HG03520 (cell line): ENCODE data around the gene ADPRM.
A peak's percentile ranks its signal among the peaks of the same experiment; 100 is the strongest.
"Not testable (repeated sequence)": the region's sequence is repeated elsewhere in the genome, so short reads cannot be mapped to it uniquely, and the experiment has no call there.

Experiments
- ATAC-seq: cut with Tn5 transposase; IDR thresholded peaks from one replicate; pipeline ENCODE4 v1.9.1; 2021; ENCODE audit warnings: mild to moderate bottlenecking, moderate library complexity; ENCODE audit not compliant: unreplicated experiment

Gene ADPRM, protein sequence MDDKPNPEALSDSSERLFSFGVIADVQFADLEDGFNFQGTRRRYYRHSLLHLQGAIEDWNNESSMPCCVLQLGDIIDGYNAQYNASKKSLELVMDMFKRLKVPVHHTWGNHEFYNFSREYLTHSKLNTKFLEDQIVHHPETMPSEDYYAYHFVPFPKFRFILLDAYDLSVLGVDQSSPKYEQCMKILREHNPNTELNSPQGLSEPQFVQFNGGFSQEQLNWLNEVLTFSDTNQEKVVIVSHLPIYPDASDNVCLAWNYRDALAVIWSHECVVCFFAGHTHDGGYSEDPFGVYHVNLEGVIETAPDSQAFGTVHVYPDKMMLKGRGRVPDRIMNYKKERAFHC

DNA sequence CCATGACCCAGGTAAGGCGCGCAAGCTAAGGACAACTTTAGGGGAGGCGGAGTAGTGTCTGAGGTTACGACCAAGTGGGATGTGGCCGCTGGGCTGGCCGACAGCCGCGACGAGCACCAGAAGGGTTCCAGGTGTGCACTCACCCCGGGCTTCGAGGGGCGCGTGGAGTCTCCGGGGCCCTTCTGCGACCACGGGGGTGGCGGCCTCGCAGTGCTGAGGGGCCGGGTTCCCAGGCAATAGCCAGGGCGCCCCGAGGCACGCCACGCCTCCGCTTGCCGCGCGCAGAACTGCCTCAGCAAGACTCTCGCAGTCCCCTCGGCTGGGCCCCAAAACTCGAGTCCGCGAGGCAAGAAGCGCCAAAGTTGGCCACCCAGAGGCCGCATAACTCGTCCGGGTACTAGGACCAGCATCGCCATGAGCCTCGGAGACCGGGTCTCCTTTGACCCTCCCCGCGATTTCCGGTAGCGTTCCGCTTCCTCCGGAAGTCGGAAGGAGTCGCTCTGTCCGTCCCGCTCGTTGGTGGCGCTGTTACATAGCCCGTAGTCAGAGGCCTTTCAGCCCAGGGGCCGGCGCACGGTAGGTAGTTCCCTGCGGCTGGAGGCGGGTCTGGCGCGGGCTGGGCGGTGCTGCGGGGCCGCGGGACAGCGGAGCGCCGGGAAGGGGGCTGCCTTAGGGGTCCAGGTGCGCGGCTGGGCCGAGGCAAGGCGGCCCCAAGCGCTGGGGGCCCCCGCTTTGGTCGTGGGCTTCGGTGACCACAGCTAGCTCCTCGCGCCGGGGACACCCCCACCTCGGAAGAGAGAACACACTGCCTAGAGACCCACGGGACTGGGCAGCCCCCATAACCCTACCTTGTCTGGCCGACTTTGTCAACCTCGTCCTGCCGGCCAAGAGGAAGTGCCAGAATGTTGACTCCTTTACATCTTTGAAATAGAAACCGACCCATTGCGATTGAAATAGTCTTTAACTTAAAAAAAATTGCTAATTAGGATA lies at the start of gene ADPRM, which contains the start of gene SCO1:
TSS of gene ADPRM (plus strand) at position 503 of the 990 bp plus-strand sequence. CDS start 7,333 bp downstream, outside the sequence.
TSS of gene SCO1 (minus strand) at position 442 of the 990 bp plus-strand sequence. CDS start at position 416, 26 bp downstream.
- peak; percentile 95 for ATAC-seq

DNA sequence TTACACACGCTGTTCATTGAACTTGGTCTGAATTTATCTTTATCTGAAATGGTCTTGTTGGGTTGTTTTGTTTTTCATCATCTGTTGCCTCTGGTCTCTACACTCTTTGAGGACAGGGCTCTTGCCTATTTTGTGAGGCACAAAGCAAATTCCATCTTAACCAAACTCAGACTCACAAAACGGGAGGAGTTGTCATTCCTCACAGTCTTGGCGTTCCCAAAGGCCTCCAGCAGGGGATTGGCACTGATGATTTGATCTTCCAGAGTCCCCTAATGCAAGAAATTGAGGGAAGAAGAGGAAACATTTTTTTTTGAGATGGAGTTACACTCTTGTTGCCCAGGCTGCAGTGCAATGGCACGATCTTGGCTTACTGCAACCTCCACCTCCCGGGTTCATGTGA lies 49.0 kb upstream of the ADPRM start:
- no peak for ATAC-seq

DNA sequence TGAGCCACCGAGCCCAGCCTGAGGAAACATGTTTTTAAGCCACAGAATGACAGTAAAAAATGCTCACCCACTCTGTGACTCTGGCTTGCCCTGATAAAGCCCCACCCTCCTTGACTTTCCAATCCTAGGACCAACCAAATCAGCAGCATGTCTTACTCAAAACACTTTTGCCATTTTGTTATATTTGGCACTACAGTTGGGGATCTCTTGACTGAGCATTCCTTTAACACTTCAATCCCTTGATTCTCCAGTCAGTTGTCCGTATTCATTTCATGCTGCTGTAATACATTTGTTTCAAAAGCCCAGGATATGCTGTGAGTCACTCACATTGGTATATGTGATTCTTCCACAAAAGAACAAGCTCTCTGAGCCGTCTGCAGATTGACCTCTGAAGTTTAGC lies 48.4 kb upstream of the ADPRM start:
- ATAC-seq: no peak

DNA sequence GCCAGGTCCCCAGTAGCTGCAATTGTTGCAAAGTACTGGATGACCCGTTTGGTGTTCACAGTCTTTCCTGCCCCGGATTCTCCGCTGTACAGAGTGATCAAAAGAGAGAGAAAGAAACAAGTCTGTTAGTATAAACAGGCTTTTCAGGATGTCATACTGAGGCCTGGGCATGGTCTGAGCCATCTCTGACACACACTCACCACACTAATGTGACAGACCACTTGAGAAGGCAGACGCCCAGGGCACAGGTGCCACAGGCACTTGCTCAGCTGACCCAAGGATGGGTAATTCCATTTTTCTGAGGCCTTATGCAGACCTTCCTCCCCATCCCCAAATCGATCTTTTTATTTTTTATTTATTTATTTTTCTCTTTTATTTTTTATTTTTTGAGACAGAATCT lies 47.8 kb upstream of the ADPRM start:
- ATAC-seq: no peak

DNA sequence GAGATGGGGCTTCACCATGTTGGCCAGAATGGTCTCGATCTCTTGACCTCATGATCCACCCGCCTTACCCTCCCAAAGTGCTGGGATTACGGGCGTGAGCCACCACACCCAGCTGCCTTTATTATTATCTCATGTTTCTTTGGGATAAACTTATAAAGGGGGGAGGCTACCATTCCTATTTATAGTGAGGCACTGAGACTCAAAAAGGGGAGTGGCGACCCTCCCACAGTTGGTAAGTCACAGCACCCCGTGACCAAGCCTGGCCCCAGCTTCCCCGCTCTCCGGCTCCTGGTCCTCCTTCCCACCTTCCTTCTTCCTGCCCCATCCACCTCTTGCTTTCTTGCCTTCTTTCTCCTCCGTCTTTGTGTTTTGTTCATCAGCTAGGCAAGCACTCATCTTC lies 45.5 kb upstream of the ADPRM start:
- ATAC-seq: no peak

DNA sequence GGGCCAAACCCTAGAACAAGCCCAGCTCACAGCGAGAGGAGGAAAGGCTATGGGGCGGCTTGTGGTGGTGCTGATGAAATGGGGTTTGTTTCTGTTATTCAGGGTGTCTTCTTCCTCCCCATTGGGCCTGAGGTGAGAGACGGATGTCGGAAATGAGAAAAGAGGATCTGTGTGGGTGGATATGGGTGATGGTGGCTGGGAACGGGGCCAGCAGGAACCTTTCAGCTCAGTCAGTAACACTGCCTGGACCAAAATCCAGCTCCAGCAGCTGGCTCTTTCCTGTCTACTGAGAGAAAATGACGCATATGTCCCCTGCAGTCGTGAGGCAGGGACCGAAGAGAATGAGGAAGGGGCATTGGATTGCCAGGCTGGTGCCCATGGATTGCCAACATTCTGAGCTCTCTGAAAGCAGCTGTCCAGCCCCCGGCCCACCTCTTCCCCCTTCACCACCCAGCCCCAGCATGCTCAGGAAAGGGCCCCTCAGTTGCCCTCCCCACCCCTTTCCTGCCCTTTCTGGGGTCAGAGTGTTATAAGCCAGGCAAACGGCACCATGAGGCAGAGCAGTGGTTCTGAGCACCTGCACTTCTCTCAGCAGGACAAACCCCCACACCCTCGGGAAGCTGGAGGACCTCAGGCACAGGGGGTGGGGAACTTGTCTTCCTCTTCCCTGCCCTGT lies 44.3 kb upstream of the ADPRM start:
- no peak for ATAC-seq

DNA sequence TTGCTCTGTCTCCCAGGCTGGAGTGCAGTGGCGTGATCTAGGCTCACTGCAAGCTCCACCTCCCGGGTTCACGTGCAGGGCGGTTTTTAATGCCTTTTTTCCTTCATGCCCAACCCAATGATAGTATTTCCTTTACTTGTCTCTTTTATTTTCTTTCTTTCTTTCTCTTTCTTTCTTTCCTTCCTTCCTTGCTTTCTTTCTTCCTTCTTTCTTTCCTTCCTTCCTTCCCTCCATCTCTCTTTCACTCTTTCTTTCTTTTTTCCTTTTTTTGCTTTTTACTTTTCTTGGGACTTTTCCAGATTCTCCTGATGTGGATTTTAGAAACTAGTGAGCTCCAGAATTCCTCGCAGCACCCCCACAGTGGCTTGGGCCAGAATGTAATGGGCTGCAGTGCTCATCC lies 43.4 kb upstream of the ADPRM start:
- no peak for ATAC-seq

DNA sequence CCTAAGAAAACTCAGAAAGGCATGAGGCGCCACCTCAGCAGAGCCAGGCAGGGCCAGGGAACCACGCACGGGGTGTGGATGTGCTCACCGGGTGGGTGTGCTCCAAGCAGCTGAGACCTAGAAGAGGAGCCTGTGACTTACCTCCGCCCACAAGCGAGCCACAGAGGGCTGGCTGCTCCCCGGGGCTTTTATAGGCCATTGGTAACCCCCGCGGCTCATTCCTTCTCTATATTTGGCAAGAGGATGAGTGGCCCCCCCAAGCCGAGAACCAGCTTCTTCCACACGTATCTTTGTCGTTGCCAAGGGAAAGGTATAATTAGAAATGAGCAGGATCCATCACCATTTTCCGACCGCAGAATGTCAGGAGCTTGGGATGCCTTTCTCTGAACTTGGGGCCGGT lies 40.2 kb upstream of the ADPRM start, which contains the start of gene MYH3:
TSS of gene MYH3 (minus strand) at position 162 of the 400 bp plus-strand sequence. CDS start 2,245 bp downstream, outside the sequence.
- no peak for ATAC-seq

DNA sequence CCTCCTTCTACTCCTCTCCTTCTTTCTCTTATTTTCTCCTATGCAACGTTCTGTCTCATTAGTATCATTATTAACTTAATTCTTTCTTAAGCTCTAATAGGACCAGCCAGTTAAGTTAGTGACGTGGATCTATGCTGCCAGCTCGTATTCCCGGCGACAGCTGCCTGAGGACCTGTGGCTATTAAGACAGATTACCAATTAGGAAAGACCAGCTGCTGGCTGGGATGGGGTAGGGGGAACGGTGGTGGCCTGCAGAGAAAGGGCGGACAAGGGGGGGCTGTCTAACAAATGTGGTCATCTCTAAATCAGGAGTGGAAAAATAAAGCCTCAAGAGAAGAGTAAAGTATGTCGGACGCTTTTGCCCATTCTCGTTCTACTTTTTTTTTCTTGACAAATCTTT lies 39.5 kb upstream of the ADPRM start:
- no peak for ATAC-seq

DNA sequence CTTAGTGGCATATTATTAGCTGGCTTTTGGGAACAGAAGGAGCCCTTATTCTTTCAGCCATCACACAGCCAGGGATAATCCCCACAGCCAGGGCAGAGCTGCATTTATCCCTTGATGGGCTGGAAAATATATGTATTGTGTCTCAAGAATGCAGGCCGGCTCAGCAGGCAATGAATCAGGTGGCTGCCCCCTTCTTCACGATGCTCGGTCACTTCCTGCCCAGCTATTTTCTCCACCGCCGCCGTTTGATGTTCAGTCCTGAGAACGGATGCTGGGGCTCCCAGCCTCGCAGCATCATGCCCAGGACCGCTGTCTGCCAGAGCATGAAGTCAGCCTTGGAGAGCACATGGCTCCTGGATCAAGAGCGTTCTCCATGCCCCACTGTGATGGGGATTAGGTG lies 36.0 kb upstream of the ADPRM start:
- no peak for ATAC-seq

DNA sequence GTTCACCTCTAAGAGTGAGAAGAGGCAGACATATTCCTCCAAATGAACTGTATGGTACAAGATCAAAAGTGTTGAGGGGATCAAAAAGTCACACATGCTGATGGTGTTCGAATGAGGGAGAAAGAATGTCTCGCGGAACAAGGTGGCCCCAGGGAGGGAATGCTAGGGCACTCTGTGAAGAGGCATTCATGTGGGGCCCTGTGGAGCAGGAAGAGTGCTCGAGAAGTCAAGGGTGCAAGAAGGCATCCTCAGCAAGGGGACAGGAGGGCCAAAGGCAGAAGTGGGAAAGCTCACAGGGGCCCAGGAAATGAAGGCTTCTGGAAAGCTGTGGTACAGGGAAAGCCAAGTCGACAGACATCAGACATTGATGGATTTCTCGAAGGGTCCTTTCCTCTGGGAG lies 34.2 kb upstream of the ADPRM start:
- no peak for ATAC-seq

DNA sequence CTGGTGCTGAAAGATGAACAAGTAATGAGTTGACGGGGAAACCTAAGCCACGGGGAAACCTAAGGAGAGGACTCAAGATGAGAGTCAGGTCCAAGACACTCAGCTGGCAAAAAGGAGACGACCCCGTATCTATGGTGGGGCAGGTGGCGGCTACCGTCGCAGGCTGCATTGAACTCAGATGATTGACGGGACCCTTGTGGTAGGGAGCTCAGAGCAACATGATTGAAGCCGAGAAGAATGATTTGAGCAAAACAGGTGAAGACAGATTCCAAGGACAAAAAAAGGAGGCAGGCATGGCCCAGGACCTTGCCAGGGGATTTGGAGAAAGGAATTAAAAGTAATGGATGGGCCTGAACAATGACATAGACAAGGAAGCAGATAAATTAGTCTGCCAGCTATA lies 32.8 kb upstream of the ADPRM start:
- ATAC-seq: no peak

DNA sequence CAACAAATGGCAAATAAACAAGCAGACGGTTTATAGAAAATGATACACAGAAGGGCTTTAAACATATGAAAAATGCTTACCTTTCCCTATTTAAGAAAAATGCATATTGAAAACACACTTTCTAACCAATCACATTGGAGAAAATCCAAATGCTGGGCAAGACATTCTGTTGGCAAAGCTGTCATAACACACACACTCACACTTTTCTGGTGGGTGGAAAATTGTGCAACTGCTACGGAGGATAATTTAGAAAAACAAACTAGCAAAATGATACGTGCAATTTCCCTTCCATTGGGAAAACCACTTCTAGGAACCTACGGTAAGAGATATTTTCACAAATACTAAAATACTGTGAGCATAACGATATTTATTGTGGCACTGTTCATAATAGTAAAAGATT lies 30.5 kb upstream of the ADPRM start:
- no peak for ATAC-seq

DNA sequence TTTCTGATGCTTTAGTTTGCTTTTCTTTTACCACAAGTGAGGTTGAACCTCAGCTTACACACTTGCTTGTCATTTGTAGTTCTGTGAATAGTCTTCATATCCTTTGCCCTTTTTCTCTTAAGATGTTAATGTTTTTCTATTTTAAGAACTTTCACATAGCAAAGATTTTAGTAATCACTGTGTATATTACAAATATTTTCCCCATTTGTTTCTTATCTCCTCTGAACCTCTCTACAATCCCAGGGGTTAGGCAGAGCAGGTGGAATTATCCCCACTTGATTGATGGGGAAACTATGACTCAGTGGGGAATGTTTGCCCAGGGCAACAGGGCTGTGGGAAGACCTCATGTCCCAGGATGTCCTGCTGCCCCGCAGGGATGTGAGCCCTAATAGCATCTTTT lies 28.6 kb upstream of the ADPRM start:
- ATAC-seq: no peak

DNA sequence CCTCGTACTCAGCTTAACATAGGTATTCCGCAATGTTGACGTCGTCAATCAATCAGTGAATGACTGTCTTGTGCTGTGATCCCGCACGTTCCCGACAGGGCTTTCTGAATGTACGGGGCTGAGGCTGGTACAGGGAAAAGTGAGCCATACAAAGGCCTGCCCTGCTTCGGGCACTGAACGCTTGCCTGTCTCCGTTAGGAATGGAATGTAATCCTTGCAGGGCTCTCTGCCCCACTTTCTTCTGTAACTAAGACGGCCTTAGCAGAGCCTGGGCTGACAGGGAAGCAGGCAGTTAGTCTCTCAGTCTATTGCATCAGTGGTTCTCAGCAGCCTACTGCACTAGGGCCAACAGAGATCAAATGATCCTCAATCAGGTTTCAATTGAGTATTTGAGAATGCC lies 24.1 kb upstream of the ADPRM start:
- no peak for ATAC-seq

DNA sequence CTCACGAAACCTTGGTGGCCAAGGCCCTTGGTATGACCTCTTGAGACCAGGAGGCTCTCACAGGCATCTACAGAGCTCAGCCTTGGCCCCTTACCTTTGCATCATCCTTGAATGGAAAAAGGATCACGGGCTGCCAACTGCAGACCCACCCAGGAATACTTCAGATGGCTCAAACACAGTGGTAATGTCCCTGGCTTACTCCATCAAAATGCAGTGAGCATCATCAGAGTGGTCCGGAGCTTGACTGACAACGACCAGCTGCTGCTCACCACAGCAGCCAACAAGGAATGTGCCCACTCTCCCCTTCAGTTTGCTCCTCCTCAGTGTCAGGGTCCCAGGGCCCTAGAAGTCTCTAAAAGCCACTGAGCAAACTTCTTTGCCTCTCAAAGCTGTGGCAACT lies 22.7 kb upstream of the ADPRM start:
- ATAC-seq: no peak

DNA sequence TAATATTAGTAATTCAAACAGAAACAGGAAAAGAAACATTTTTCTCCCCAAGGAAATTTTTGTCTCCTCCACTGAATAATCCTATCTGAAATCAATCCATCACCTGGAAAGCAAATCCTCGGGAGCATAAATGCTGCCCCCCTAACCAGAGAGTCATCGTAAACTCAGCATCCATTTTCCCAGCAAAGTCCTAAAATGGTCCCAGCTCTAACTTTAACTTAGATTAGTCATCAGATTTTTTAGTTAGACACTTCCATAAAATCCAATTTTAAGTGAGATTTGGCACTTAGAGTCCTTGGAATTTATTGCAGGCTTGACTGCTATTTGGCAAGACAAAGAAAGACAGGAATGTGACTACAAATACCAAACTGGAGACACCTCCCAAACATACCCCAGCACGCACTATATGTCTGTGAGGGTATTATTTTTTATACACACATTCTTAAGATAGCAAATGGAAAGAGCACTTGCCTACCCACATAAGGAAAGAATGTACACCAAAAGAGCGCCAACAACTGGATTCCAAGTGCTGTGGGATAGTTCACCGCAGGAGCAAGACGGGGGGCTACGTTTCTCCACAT lies 15.4 kb upstream of the ADPRM start:
- ATAC-seq: no peak

DNA sequence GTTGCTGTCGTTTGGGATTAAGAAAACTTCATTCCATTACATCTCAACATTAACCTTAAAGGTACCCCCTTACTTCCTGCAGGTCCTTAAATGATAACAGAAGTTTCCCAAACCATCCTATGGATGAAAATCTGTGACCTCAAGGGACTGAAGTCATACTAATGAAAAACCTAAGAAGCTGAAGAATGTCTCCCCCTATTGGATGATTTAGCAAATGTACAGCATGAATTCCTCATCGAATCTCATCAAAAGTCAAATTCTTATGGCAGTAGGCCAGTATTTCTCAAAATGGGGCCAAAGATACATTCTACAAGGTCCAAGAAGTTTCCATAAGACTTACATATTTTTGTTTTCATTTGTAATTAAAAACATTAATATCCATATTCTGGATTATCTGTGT lies 13.5 kb upstream of the ADPRM start:
- ATAC-seq: no peak

DNA sequence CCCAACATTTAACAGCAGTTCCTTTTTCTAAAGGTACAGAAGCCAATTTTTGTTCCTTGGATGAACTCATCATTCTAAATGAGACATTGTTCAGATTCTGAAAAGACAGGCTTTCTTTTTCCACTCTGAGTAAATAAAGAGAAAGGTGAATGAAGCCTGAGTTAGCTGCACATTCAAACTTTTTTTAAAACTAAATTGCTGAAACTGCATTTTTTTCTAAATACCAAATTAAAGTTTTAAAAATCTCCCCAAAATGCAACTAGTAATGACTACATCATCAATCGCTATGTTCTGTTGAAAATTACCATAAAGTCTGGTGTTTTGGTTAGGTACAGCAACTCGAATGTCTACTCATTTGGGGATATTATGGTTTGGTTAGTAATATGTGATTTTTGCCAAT lies 9.9 kb upstream of the ADPRM start:
- no peak for ATAC-seq

DNA sequence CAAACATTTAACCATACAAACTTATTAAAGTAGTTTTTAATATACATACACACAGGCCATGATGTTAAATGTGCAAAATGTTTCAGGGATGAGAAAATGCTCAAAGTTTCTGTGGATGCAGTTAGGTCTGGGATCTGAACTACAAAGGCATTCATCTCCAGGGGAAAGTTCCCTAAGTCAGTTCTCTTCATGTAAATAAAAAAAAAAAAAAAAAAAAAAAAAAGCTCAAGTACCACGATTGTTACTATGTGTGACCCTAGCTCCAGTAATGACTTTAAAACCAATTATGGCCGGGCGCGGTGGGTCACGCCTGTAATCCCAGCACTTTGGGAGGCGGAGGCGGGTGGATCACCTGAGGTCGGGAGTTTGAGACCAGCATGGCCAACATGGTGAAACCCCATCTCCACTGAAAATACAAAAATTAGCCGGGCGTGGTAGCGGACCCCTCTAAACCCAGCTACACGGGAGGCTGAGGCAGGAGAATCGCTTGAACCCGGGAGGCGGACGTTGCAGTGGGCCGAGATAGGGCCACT lies 1.5 kb upstream of the ADPRM start:
- not testable (repeated sequence) for ATAC-seq
